ENCODE results near the gene ANKRD33B.
"Not testable (repeated sequence)": the region's sequence is repeated elsewhere in the genome, so short reads cannot be mapped to it uniquely, and the experiment has no call there.

GRCh38 chr5:10606632-10607022 is 42.8 kb downstream of the ANKRD33B start:
- not testable (repeated sequence) for TF ChIP-seq CTCF, POLR2A, POLR2AphosphoS5 (IDR thresholded peaks at IDR 0.05)

Data from suprapubic skin (tissue), 4 donors.